HG02852 (cell line): Measurements from ENCODE around the gene SSR3.
"Not testable (repeated sequence)": the region's sequence is repeated elsewhere in the genome, so short reads cannot be mapped to it uniquely, and the experiment has no call there.

ENCODE experiments used
- ATAC-seq: cut with Tn5 transposase; IDR thresholded peaks from one replicate; pipeline ENCODE4 v1.9.1; 2021; ENCODE audit warnings: mild to moderate bottlenecking, moderate library complexity; ENCODE audit not compliant: unreplicated experiment

Gene SSR3

GRCh38 chr3:156576651-156577348 lies 21.9 kb upstream of the SSR3 start:
- no peak for ATAC-seq

GRCh38 chr3:156576051-156576450 lies 21.1 kb upstream of the SSR3 start:
- ATAC-seq, result no peak

GRCh38 chr3:156575641-156576040 lies 20.7 kb upstream of the SSR3 start:
- no peak for ATAC-seq

- ATAC-seq, result not testable (repeated sequence)
Measured at GRCh38 chr3:156569881-156570280, 15.0 kb upstream of the SSR3 start.

- ATAC-seq, result not testable (repeated sequence)
Measured at GRCh38 chr3:156569016-156569415, 14.1 kb upstream of the SSR3 start.

GRCh38 chr3:156563900-156564682 lies 9.2 kb upstream of the SSR3 start:
- no peak for ATAC-seq

GRCh38 chr3:156562486-156562885 lies 7.6 kb upstream of the SSR3 start:
- ATAC-seq, result not testable (repeated sequence)

- ATAC-seq, result no peak
Measured at GRCh38 chr3:156561533-156561932, 6.6 kb upstream of the SSR3 start.

GRCh38 chr3:156559321-156559720 lies 4.4 kb upstream of the SSR3 start:
- ATAC-seq, result no peak

GRCh38 chr3:156558389-156558788 lies 3.5 kb upstream of the SSR3 start:
- ATAC-seq, result no peak

GRCh38 chr3:156554515-156554841 lies 439 bp downstream of the SSR3 start:
- ATAC-seq, result no peak

- ATAC-seq, result no peak
Measured at GRCh38 chr3:156553705-156554356, 1.1 kb downstream of the SSR3 start.

GRCh38 chr3:156552973-156553372 lies 1.9 kb downstream of the SSR3 start:
- no peak for ATAC-seq

GRCh38 chr3:156551746-156552145 lies 3.2 kb downstream of the SSR3 start:
- no peak for ATAC-seq

- no peak for ATAC-seq
Measured at GRCh38 chr3:156551261-156551660, 3.7 kb downstream of the SSR3 start.

GRCh38 chr3:156548902-156549301 lies 6.0 kb downstream of the SSR3 start:
- no peak for ATAC-seq

- ATAC-seq, result no peak
Measured at GRCh38 chr3:156548041-156548687, 6.8 kb downstream of the SSR3 start.

- no peak for ATAC-seq
Measured at GRCh38 chr3:156547637-156548036, 7.3 kb downstream of the SSR3 start.

- ATAC-seq, result no peak
Measured at GRCh38 chr3:156543043-156543555, 11.8 kb downstream of the SSR3 start.

GRCh38 chr3:156542101-156543042 lies 12.5 kb downstream of the SSR3 start:
- ATAC-seq, result no peak
